Nephron progenitor cell (in vitro differentiated cells): Measurements from ENCODE around the gene IMPA2.

ENCODE experiments used
- DNase-seq: peaks from one replicate; pipeline ENCODE4 v3.0.0; 2021
- H3K27ac Mint-ChIP-seq: 2 replicates; pipeline ENCODE4 v1.8.0; 2021; ENCODE audit warnings: mild to moderate bottlenecking, moderate library complexity, mixed read lengths
- H3K27me3 Mint-ChIP-seq: 2 replicates; pipeline ENCODE4 v1.8.0; 2021; ENCODE audit warnings: mild to moderate bottlenecking, low read depth, mixed read lengths; ENCODE audit not compliant: poor library complexity
- H3K36me3 Mint-ChIP-seq: 2 replicates; pipeline ENCODE4 v1.8.0; 2021; ENCODE audit warnings: low read depth, mixed read lengths
- H3K4me1 Mint-ChIP-seq: 2 replicates; pipeline ENCODE4 v1.8.0; 2021; ENCODE audit warnings: mixed read lengths
- H3K4me3 Mint-ChIP-seq: 2 replicates; pipeline ENCODE4 v1.8.0; 2021; ENCODE audit warnings: mild to moderate bottlenecking, moderate library complexity, mixed read lengths
- H3K9me3 Mint-ChIP-seq: 2 replicates; pipeline ENCODE4 v1.8.0; 2021; ENCODE audit warnings: mild to moderate bottlenecking, moderate library complexity, mixed read lengths
- CTCF ChIP-seq: fragments of 200-600 bp; sonication (generic); IDR thresholded peaks from 2 replicates; pipeline ENCODE4 v1.5.0; 2021; ENCODE audit warnings: antibody characterized with exemption

Gene IMPA2

GRCh38 chr18:12052866-12053265 lies 71.6 kb downstream of the IMPA2 start:
- no peak for TF ChIP-seq CTCF
- Mint-ChIP-seq H3K4me3 (no peak overlapping the region), H3K27ac (no peak overlapping the region), H3K36me3 (no peaks in the 10 kb centered on the region), H3K9me3 (no peaks in the 10 kb centered on the region), H3K27me3 (peaks cover 16% of the 10 kb centered on the region), H3K4me1 (peaks cover 14% of the 10 kb centered on the region)
- no peak for DNase-seq

GRCh38 chr18:12053289-12053688 lies 72.0 kb downstream of the IMPA2 start:
- H3K4me1 Mint-ChIP-seq: peaks cover 14% of the 10 kb centered on the region
- no peak for DNase-seq
- no peak overlapping the region for H3K4me3 Mint-ChIP-seq
- peaks cover 16% of the 10 kb centered on the region for H3K27me3 Mint-ChIP-seq
- no peaks in the 10 kb centered on the region for H3K9me3 Mint-ChIP-seq
- no peak for TF ChIP-seq CTCF
- no peak overlapping the region for H3K27ac Mint-ChIP-seq
- no peaks in the 10 kb centered on the region for H3K36me3 Mint-ChIP-seq

GRCh38 chr18:12056034-12056883 lies 75.0 kb downstream of the IMPA2 start:
- TF ChIP-seq CTCF: no peak

GRCh38 chr18:12056884-12057402 lies 75.6 kb downstream of the IMPA2 start:
- no peak for TF ChIP-seq CTCF
- peaks cover 5% of the 10 kb centered on the region for H3K4me1 Mint-ChIP-seq
- H3K27me3 Mint-ChIP-seq: peaks cover 15% of the 10 kb centered on the region
- no peaks in the 10 kb centered on the region for H3K36me3 Mint-ChIP-seq
- no peak overlapping the region for H3K27ac Mint-ChIP-seq
- DNase-seq: no peak
- no peaks in the 10 kb centered on the region for H3K9me3 Mint-ChIP-seq
- H3K4me3 Mint-ChIP-seq: no peak overlapping the region

More at GRCh38 chr18:12056034-12056883, 75.0 kb downstream of the IMPA2 start:
- peaks cover 7% of the 10 kb centered on the region for H3K4me1 Mint-ChIP-seq
- H3K27ac Mint-ChIP-seq: no peak overlapping the region
- no peak overlapping the region for H3K4me3 Mint-ChIP-seq
- no peaks in the 10 kb centered on the region for H3K36me3 Mint-ChIP-seq
- DNase-seq: no peak
- H3K9me3 Mint-ChIP-seq: no peaks in the 10 kb centered on the region
- peaks cover 15% of the 10 kb centered on the region for H3K27me3 Mint-ChIP-seq

GRCh38 chr18:12057419-12058039 lies 76.2 kb downstream of the IMPA2 start:
- Mint-ChIP-seq H3K4me3 (no peak overlapping the region), H3K27ac (no peak overlapping the region), H3K36me3 (no peaks in the 10 kb centered on the region), H3K4me1 (peaks cover 5% of the 10 kb centered on the region), H3K9me3 (no peaks in the 10 kb centered on the region), H3K27me3 (peaks cover 15% of the 10 kb centered on the region)
- DNase-seq: no peak
- TF ChIP-seq CTCF: no peak
